HG02870 (cell line): ENCODE measurements around the gene MARCHF2.

Experiments used
- ATAC-seq: cut with Tn5 transposase; IDR thresholded peaks from one replicate; pipeline ENCODE4 v1.9.1; 2021; ENCODE audit warnings: mild to moderate bottlenecking, moderate library complexity; ENCODE audit not compliant: unreplicated experiment

Gene MARCHF2

GRCh38 chr19:8473648-8474476 lies 60.8 kb downstream of the MARCHF2 start:
- ATAC-seq, result no peak

- ATAC-seq, result no peak
These were observed 61.9 kb downstream of the MARCHF2 start for GRCh38 chr19:8475005-8475404.

GRCh38 chr19:8476524-8476923 lies 63.4 kb downstream of the MARCHF2 start:
- no peak for ATAC-seq

GRCh38 chr19:8477889-8478288 lies 64.8 kb downstream of the MARCHF2 start:
- ATAC-seq, result no peak

- ATAC-seq, result no peak
These were observed 65.5 kb downstream of the MARCHF2 start for GRCh38 chr19:8478598-8478997.

GRCh38 chr19:8481201-8481600 lies 68.1 kb downstream of the MARCHF2 start:
- ATAC-seq, result no peak

- ATAC-seq, result no peak
These were observed 68.5 kb downstream of the MARCHF2 start for GRCh38 chr19:8481616-8482015.

GRCh38 chr19:8482696-8483095 lies 69.6 kb downstream of the MARCHF2 start:
- no peak for ATAC-seq

GRCh38 chr19:8483165-8483564 lies 70.1 kb downstream of the MARCHF2 start:
- ATAC-seq, result no peak

- ATAC-seq, result no peak
These were observed 71.3 kb downstream of the MARCHF2 start for GRCh38 chr19:8484331-8484894.

- ATAC-seq, result no peak
These were observed 72.7 kb downstream of the MARCHF2 start for GRCh38 chr19:8485561-8486371.

GRCh38 chr19:8486661-8487136 lies 73.6 kb downstream of the MARCHF2 start:
- no peak for ATAC-seq

- ATAC-seq, result peak; percentile 72
These were observed 74.2 kb downstream of the MARCHF2 start for GRCh38 chr19:8487137-8487851.

GRCh38 chr19:8488365-8488764 lies 75.3 kb downstream of the MARCHF2 start:
- ATAC-seq, result no peak
